ENCODE data around the gene NDUFB11. TPM values are rescaled to one million over a fixed set of nuclear protein-coding genes. Genes with fewer than 3 reads are reported as not detected.
A peak's percentile ranks its signal among the peaks of the same experiment; 100 is the strongest.

Gene NDUFB11
- total RNA-seq, 4 donors from 2014 or later = 52.8 to 75.6 (median 65.9) TPM

GRCh38 chrX:47093860-47094259 lies 50.6 kb downstream of the NDUFB11 start:
- intact Hi-C loops (cut with DNase I; ENCODE audit: low total_unique reads) = no loop called here
- DNase-seq (ENCODE audit: low spot score in 2 of 2) = peak in 1 of 2 donors; percentile 64
- TF ChIP-seq CTCF (IDR thresholded peaks at IDR 0.05) (no peak), POLR2A (IDR thresholded peaks at IDR 0.05) (no peak)
- 75 to 95% methylated on average over 11 of the region's 11 CpGs for WGBS, 2 donors
- no peak overlapping the region for H3K4me3 ChIP-seq (ENCODE audit: low read depth, poor library complexity, severe bottlenecking)

DNA sequence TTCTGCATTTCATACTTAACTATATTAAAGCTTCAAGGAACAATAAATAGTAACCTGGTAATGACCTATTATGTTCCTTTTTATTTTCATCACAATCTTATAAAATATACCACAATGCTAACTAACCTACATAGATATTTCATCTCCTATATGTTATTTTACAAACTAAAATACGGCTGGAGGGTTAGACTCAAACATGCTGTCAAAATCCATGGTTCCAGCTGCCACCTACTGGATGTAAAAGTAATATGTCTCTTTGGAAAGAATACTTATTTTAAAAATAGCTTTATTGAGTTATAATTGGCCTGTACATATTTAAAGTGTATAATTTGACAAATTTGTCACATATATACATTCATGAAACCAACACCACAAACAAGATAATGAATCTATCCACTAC lies 51.3 kb downstream of the NDUFB11 start:
- no peak overlapping the region for H3K4me3 ChIP-seq (ENCODE audit: low read depth, poor library complexity, severe bottlenecking)
- 6 to 8% methylated on average over 1 of the region's 1 CpG for WGBS, 2 donors
- intact Hi-C loops (cut with DNase I; ENCODE audit: low total_unique reads) = no loop called here
- TF ChIP-seq POLR2A (IDR thresholded peaks at IDR 0.05) (no peak), CTCF (IDR thresholded peaks at IDR 0.05) (no peak)
- DNase-seq (ENCODE audit: low spot score in 2 of 2) = no peak

Other genes with a start within 250 kb of the NDUFB11 start
- gene JADE3, start 232.3 kb downstream of the NDUFB11 start, total RNA-seq = 1 to 10 TPM; 3.6 to 5.7 (median 3.9) TPM
- 1 to 10 TPM in 1 of 4 donors, under 1 TPM in 2, not detected in 1; 0.53 to 1.4 (median 0.71) TPM for gene RGN, start 66.3 kb downstream of the NDUFB11 start, total RNA-seq
- 10 to 100 TPM; 22.2 to 35.4 (median 31.2) TPM for gene RBM10, start 519 bp upstream of the NDUFB11 start, total RNA-seq
- gene UBA1, start 49.1 kb upstream of the NDUFB11 start, total RNA-seq = 100 to 1,000 TPM; 112 to 159 (median 121) TPM
- 10 to 100 TPM; 57.7 to 98.0 (median 73.5) TPM for gene CDK16, start 74.0 kb upstream of the NDUFB11 start, total RNA-seq
- gene USP11, start 88.3 kb upstream of the NDUFB11 start, total RNA-seq = 10 to 100 TPM; 12.8 to 24.9 (median 18.7) TPM
- under 1 TPM in 2 of 4 donors, not detected in 2; 0.19 TPM for gene ZNF157, start 225.9 kb upstream of the NDUFB11 start, total RNA-seq

Data from lower leg skin (tissue), 4 donors.